K562 (cell line): ENCODE measurements around the gene DBP. TPM values are rescaled to one million over a fixed set of nuclear protein-coding genes. Genes with fewer than 3 reads are reported as not detected.
A peak's percentile ranks its signal among the peaks of the same experiment; 100 is the strongest.

Experiments
- ASH1L ChIP-seq: fragments of 450-650 bp; IDR thresholded peaks from 2 replicates; pipeline ENCODE4 v1.6.1; 2018; ENCODE audit warnings: borderline replicate concordance, mild to moderate bottlenecking, low read depth; ENCODE audit not compliant: partially characterized antibody
- CTBP1 ChIP-seq: fragments of 450-650 bp; IDR thresholded peaks from 2 replicates; pipeline ENCODE4 v1.6.1; 2016; ENCODE audit warnings: borderline replicate concordance
- DPF2 ChIP-seq: fragments of 450-650 bp; IDR thresholded peaks from 2 replicates; pipeline ENCODE4 v1.6.1; 2016
- FOXK1 ChIP-seq: sonication (generic); formaldehyde crosslinking; IDR thresholded peaks from 2 replicates; pipeline ENCODE4 v1.8.0; 2022; ENCODE audit warnings: missing genetic modification reagents, mild to moderate bottlenecking, borderline replicate concordance
- HDGF ChIP-seq: fragments of 450-650 bp; IDR thresholded peaks from 2 replicates; pipeline ENCODE4 v1.6.1; 2016
- HLTF ChIP-seq: fragments of 450-650 bp; IDR thresholded peaks from 2 replicates; pipeline ENCODE4 v1.6.1; 2016
- LARP7 ChIP-seq: fragments of 450-650 bp; IDR thresholded peaks from 2 replicates; pipeline ENCODE4 v1.6.1; 2016
- LEF1 ChIP-seq: fragments of 450-650 bp; IDR thresholded peaks from 2 replicates; pipeline ENCODE4 v1.6.1; 2016; ENCODE audit warnings: mild to moderate bottlenecking
- RBM34 ChIP-seq: fragments of 200-400 bp; formaldehyde crosslinking; IDR thresholded peaks from 2 replicates; pipeline ENCODE4 v1.6.1; 2018; ENCODE audit warnings: low read length, borderline replicate concordance; ENCODE audit not compliant: insufficient read depth
- SUPT5H ChIP-seq: fragments of 450-650 bp; IDR thresholded peaks from 2 replicates; pipeline ENCODE4 v1.6.1; 2016
- TCF7 ChIP-seq: sonication (generic); IDR thresholded peaks from 2 replicates; pipeline ENCODE4 v1.6.1; 2016; ENCODE audit warnings: antibody characterized with exemption, borderline replicate concordance
- TOE1 ChIP-seq, 2 experiments: fragments of 450-650 bp in 1 of 2; sonication (generic) in 1 of 2; formaldehyde crosslinking in 1 of 2; IDR thresholded peaks; 2 replicates each; pipeline versions ENCODE4 v1.7.1 to v1.8.0; 2016 to 2022; ENCODE audit warnings: borderline replicate concordance in 2 of 2, mild to moderate bottlenecking in 2 of 2, antibody characterized with exemption in 1 of 2, inconsistent platforms in 1 of 2, low read depth in 1 of 2, missing genetic modification reagents in 1 of 2, moderate library complexity in 1 of 2
- TSC22D4 ChIP-seq: fragments of 450-650 bp; IDR thresholded peaks from 2 replicates; pipeline ENCODE4 v1.6.1; 2016; ENCODE audit warnings: missing genetic modification characterization, missing biosample characterization, control low read depth
- ZNF197 ChIP-seq: fragments of 200-800 bp; sonication (Bioruptor generic); IDR thresholded peaks from 2 replicates; pipeline ENCODE4 v1.6.1; 2016; ENCODE audit warnings: low read depth, missing genetic modification characterization, missing compliant biosample characterization
- ZNF57 ChIP-seq: fragments of 450-650 bp; formaldehyde crosslinking; IDR thresholded peaks from 2 replicates; pipeline ENCODE4 v1.4.0; 2020; ENCODE audit warnings: mild to moderate bottlenecking, moderate library complexity
- polyA plus RNA-seq, 8 experiments: library from polyadenylated mRNA; depleted of rRNA in 4 of 8; stranded (reverse) in 5 of 8; unstranded in 3 of 8; fragments of >200 nt; fragmentation: Nextera tagmentation in 2 of 8; fragmentation: Illumina TruSeq in 1 of 8; extraction: Ambion mirVana in 2 of 8; extraction: Trizol in 1 of 8; gene quantifications; 2 replicates each; pipeline versions ENCODE4 v1.2.1 to v1.2.3, GENCODE V29; 2011 to 2014; ENCODE audit warnings: inconsistent platforms in 1 of 8, missing spikeins in 1 of 8
- total RNA-seq, 7 experiments: library from RNA; depleted of rRNA in 6 of 7; stranded (reverse); fragments of >200 nt in 6 of 7; fragmentation: Illumina TruSeq in 2 of 7; extraction: Trizol in 2 of 7; gene quantifications; 2 replicates each; pipeline versions ENCODE4 v1.2.1 to v1.2.3, GENCODE V29; 2011 to 2021; ENCODE audit warnings: low replicate concordance in 1 of 7
- TF ChIP-seq, protein P1 (sequence below), 2 experiments: fragments of 450-650 bp; IDR thresholded peaks; 2 replicates each; pipeline ENCODE4 v1.6.1; 2016
- TF ChIP-seq, protein P2 (sequence below), 2 experiments: fragments of 450-650 bp; IDR thresholded peaks; 2 replicates each; pipeline ENCODE4 v1.6.1; 2018; ENCODE audit warnings: mild to moderate bottlenecking in 2 of 2, low read depth in 1 of 2; ENCODE audit not compliant: partially characterized antibody in 2 of 2
- TF ChIP-seq, protein P3 (sequence below): sonication (generic); formaldehyde crosslinking; IDR thresholded peaks from 2 replicates; pipeline ENCODE4 v1.8.0; 2023; ENCODE audit warnings: mild to moderate bottlenecking, missing genetic modification reagents

Gene DBP
- total and polyA plus RNA-seq, 9 of the 15 experiments (the other 6 are each of a cell fraction or from before 2014, with no cell fraction given), result 0.25 to 5.5 (median 1.8) TPM

DNA sequence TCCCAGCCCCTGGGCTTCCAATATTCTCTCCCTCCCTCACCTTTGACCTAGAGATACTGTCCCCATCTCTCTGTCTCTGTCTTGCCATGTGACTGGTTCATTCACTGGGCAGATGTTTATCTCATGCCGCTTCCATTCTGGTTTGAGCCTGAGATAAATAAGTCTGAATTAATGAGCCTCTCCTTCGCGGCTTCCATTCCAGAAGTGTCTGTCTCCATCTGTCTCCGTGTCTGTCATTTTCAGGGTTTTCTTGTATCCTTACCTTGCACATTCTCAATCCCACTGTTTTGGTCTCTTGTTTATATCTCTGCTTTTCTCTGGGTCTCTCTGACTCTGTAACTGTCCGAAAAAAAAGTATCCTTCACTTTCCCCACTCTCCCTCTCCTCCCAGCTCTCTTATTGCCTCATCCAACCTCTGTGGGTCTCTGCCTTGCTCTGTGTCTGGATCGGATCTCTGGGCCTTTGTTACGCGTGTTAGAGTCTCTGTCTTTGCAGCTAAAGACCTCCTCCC lies 13.6 kb downstream of the DBP start (continued):
- TF ChIP-seq RBM34 (no peak), HLTF (0 out of 2 replicates have a peak, but pooled peaks have one; percentile 18), TCF7 (no peak), ZNF57 (CRISPR knock-in tag) (no peak), HDGF (peak; percentile 61; the same call in 1 of the 2 replicates), ASH1L (peak; percentile 28), LEF1 (peak; percentile 43; the same call in 1 of the 2 replicates), SUPT5H (peak; percentile 63), CTBP1 (peak; percentile 10; the same call in 1 of the 2 replicates), DPF2 (peak; percentile 63; the same call in 1 of the 2 replicates), ZNF197 (CRISPR knock-in tag) (0 out of 2 replicates have a peak, but pooled peaks have one; percentile 60), TOE1 (IDR thresholded peaks at IDR 0.05; ENCODE audit: borderline replicate concordance) (0 out of 2 replicates have a peak, but pooled peaks have one; percentile 14), TOE1 (CRISPR knock-in tag; IDR thresholded peaks at IDR 0.05; ENCODE audit: borderline replicate concordance, low read depth) (no peak; the same call in 1 of the 2 replicates), FOXK1 (CRISPR knock-in tag) (peak; percentile 59; the same call in 1 of the 2 replicates), LARP7 (0 out of 2 replicates have a peak, but pooled peaks have one; percentile 22), TSC22D4 (tag) (0 out of 2 replicates have a peak, but pooled peaks have one; percentile 12)
- TF ChIP-seq, protein P1, sequence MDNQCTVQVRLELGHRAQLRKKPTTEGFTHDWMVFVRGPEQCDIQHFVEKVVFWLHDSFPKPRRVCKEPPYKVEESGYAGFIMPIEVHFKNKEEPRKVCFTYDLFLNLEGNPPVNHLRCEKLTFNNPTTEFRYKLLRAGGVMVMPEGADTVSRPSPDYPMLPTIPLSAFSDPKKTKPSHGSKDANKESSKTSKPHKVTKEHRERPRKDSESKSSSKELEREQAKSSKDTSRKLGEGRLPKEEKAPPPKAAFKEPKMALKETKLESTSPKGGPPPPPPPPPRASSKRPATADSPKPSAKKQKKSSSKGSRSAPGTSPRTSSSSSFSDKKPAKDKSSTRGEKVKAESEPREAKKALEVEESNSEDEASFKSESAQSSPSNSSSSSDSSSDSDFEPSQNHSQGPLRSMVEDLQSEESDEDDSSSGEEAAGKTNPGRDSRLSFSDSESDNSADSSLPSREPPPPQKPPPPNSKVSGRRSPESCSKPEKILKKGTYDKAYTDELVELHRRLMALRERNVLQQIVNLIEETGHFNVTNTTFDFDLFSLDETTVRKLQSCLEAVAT (IDR thresholded peaks at IDR 0.05), result peak; percentile 67 to 71; a peak in 2 of 4 replicates
- TF ChIP-seq, protein P2, sequence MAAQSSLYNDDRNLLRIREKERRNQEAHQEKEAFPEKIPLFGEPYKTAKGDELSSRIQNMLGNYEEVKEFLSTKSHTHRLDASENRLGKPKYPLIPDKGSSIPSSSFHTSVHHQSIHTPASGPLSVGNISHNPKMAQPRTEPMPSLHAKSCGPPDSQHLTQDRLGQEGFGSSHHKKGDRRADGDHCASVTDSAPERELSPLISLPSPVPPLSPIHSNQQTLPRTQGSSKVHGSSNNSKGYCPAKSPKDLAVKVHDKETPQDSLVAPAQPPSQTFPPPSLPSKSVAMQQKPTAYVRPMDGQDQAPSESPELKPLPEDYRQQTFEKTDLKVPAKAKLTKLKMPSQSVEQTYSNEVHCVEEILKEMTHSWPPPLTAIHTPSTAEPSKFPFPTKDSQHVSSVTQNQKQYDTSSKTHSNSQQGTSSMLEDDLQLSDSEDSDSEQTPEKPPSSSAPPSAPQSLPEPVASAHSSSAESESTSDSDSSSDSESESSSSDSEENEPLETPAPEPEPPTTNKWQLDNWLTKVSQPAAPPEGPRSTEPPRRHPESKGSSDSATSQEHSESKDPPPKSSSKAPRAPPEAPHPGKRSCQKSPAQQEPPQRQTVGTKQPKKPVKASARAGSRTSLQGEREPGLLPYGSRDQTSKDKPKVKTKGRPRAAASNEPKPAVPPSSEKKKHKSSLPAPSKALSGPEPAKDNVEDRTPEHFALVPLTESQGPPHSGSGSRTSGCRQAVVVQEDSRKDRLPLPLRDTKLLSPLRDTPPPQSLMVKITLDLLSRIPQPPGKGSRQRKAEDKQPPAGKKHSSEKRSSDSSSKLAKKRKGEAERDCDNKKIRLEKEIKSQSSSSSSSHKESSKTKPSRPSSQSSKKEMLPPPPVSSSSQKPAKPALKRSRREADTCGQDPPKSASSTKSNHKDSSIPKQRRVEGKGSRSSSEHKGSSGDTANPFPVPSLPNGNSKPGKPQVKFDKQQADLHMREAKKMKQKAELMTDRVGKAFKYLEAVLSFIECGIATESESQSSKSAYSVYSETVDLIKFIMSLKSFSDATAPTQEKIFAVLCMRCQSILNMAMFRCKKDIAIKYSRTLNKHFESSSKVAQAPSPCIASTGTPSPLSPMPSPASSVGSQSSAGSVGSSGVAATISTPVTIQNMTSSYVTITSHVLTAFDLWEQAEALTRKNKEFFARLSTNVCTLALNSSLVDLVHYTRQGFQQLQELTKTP (IDR thresholded peaks at IDR 0.05; ENCODE audit: low read depth in 1 of 2, partially characterized antibody in 2 of 2), result peak in 1 of 2 experiments; percentile 52
- TF ChIP-seq, protein P3, sequence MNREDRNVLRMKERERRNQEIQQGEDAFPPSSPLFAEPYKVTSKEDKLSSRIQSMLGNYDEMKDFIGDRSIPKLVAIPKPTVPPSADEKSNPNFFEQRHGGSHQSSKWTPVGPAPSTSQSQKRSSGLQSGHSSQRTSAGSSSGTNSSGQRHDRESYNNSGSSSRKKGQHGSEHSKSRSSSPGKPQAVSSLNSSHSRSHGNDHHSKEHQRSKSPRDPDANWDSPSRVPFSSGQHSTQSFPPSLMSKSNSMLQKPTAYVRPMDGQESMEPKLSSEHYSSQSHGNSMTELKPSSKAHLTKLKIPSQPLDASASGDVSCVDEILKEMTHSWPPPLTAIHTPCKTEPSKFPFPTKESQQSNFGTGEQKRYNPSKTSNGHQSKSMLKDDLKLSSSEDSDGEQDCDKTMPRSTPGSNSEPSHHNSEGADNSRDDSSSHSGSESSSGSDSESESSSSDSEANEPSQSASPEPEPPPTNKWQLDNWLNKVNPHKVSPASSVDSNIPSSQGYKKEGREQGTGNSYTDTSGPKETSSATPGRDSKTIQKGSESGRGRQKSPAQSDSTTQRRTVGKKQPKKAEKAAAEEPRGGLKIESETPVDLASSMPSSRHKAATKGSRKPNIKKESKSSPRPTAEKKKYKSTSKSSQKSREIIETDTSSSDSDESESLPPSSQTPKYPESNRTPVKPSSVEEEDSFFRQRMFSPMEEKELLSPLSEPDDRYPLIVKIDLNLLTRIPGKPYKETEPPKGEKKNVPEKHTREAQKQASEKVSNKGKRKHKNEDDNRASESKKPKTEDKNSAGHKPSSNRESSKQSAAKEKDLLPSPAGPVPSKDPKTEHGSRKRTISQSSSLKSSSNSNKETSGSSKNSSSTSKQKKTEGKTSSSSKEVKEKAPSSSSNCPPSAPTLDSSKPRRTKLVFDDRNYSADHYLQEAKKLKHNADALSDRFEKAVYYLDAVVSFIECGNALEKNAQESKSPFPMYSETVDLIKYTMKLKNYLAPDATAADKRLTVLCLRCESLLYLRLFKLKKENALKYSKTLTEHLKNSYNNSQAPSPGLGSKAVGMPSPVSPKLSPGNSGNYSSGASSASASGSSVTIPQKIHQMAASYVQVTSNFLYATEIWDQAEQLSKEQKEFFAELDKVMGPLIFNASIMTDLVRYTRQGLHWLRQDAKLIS (CRISPR knock-in tag), result no peak
